NCI-H187 (cell line): ENCODE data around the gene SIGLEC15.
"Not testable (repeated sequence)": the region's sequence is repeated elsewhere in the genome, so short reads cannot be mapped to it uniquely, and the experiment has no call there.

ENCODE experiments used
- DNase-seq, 2 experiments: peaks; one replicate each; lab custom pipeline; 2025; lab: John Stamatoyannopoulos, UW

Gene SIGLEC15, protein sequence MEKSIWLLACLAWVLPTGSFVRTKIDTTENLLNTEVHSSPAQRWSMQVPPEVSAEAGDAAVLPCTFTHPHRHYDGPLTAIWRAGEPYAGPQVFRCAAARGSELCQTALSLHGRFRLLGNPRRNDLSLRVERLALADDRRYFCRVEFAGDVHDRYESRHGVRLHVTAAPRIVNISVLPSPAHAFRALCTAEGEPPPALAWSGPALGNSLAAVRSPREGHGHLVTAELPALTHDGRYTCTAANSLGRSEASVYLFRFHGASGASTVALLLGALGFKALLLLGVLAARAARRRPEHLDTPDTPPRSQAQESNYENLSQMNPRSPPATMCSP

DNA sequence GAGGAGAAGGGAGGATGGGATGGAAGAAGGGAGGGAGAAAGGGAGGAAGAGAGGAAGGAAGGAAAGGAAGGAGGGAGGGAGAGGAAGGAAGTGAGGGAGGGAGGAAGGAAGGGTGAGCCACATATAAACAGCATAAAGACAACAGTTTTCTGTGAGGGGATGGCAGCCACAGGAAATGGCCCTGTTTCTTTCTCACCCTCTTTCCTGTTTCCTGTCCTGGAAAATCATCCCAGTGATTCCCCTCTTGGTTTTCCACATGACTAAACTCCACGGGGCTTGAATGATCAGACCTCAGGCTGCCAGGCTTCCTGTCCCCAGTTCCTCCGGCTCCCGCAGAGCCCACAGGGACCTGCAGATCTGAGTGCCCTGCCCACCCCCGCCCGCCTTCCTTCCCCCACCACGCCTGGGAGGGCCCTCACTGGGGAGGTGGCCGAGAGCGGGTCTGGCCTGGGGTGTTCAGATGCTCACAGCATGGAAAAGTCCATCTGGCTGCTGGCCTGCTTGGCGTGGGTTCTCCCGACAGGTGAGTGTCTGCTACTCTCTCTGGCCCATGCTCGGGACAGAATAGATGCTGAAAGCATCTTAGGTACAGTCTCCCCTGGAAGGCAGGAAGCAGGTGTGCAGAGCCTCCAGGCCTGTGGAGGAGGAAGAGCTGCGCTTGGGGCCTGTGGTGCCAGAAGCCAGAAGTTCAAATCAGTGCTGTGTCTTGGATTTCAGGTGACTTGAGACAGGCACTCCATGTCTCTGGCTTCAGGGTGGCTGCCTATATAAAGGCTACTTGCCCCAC, at the start of gene SIGLEC15:
Gene SIGLEC15, plus strand, starts transcription at position 418 of the 787 bp plus-strand sequence. Its CDS starts 54 bp downstream, at position 472.
- no peak for DNase-seq

DNA sequence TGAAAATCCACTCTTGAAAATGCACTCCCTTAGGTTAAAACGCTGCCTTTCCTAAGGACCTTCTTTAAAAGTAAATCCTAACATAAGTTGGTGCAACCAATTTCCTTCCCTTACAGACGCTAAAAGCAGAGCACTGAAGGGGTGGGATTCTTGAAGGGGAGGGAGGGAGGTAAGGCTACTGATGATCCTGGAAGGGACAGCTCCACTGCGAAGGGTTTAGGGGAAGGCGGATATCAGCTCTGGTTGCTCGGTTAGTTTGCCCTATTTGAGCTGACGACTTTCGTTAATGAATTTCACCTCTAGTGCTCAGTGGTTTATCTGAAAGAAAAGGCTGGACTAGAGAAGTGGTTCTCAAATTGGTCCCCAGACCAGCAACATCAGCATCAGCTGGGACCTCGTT, 49.7 kb upstream of the SIGLEC15 start:
- DNase-seq = no peak

- DNase-seq = no peak
Observed at GRCh38 chr18:45777393-45777792, 48.1 kb upstream of the SIGLEC15 start.

GRCh38 chr18:45780568-45780967, 44.9 kb upstream of the SIGLEC15 start:
- no peak for DNase-seq

GRCh38 chr18:45782662-45783061, 42.8 kb upstream of the SIGLEC15 start:
- DNase-seq = no peak

- no peak for DNase-seq
Observed at GRCh38 chr18:45783097-45784075, 42.1 kb upstream of the SIGLEC15 start.

GRCh38 chr18:45785134-45785533, 40.3 kb upstream of the SIGLEC15 start:
- no peak for DNase-seq

DNA sequence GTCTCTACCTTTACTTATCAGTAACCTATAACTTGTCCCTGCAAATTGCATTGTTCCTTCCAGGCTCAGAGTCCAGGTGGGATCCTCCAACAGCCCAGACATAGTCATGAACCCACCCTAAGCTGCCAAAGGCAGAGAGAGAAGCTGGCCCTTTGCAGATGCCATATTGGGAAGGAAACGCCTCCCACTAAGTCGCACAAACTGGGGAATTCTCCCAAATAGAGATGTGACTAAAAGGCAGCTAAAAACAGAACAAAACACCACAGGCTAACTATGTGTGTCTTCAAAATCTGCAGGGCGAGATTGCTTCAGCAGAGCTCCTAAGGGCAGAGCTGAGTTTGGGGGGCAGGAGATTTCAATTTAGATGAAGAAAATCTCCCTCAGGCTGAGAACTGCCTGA, 38.5 kb upstream of the SIGLEC15 start:
- DNase-seq = no peak

- DNase-seq = no peak
Observed at GRCh38 chr18:45787346-45787745, 38.1 kb upstream of the SIGLEC15 start.

DNA sequence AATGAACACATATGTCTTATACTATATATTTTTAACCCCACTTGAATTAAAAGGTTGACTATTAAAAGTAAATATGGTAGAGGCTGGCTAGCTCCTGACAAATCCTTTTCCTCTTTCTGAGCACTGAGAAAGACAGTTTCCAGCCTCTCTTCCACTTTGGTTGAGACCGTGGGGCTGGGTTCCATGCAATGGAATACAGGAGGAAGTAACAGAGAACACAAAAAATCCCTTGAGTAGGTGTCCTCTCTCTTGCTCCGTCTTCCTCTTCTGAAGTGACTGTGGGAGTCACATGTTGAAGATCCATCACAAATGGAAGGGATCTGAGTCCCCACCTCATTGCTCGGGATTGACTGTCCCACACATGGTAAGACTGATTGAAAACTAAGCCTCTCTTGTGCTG, 36.6 kb upstream of the SIGLEC15 start:
- DNase-seq = no peak

GRCh38 chr18:45792506-45793263, 32.8 kb upstream of the SIGLEC15 start:
- DNase-seq = no peak

DNA sequence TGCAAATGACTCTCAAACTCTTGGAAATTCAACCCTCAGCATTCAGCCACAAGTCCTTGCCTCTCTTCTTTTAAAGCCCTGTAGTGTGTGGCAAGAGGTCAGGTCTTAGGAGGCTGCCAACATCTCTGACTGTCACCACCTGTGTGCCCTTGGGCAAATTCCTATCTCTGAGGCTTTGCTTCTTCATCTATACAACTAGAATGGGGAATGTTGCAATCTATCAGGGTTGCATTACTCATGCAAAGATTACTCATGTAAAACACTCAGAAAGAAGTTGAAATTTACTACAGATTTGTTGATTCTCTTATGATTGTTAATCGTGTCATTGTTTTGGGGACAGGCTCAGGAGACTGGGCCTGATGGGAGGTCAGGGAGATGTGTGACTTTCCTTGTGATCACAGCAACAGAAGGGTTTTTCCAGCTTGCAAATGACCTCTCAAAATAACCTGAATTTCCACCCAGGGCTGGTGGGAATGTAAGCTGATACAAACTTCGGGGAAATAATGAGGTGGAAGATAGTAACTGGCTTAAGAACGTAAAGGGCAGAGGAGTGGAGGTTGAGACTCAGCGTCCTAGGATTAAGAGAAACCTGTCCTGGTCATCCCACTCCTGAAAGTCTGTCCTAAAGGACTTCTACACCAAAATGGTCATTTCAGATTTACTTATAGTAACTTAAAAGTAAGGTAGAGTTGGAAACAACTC, 32.1 kb upstream of the SIGLEC15 start:
- no peak for DNase-seq

DNA sequence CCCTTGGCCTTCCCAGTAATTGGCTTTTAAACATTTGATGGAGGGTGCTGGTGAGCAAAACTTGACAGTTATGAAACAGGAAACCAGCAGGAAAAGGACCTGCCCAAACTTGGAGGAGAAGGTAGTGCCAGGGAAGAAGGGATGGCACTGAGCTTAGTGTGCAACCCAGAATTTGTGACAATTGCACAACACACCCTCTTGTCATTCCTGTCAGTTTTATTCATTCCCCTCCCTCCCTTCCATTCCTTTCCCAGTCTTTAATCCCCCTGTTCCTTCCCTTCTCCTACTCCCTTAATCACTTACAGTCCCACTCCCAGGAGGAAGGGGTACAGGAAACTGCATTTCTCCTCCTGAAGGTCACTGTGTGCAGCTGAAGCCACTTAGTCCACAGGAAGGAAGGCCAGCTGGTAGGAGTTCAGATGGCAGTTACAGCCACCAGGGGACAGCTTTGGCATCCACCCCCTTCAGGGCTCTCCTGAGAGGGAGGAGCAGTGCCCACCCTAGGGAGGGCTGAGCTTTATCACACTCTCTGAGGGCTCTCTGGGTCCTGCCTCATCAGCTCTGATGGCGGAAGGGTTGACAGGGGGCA, 24.0 kb upstream of the SIGLEC15 start:
- no peak for DNase-seq

DNA sequence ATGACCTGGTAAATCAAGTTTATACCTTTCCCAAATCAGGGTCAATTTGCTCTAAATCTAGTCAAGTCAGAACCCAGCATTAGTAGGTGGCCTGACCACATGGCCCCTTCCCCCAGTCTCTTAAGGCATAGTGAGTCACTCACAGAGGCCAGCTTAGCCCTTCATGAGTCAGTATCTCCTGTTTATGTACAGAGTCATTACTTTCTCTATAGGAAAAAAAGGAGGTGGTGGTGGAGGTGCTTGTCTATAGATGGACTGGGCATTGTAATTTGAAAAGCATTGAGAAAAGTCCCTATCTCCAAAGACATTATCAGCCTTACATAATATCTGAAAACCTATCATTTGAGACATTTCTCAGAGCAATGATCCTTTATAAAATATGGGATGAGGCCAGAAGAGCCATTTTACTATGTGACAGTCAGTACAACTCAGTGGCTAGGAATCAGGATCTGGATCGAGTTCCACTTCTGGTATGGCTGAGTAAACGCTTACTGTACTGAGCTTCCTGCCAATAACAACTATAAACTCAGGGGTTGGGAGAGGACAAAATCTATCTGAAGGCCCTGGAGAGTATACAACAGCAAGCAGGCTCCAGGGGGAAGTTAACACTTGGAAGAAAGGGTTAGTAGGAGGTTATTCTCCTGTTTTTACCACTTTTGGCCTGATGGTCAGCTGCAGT, 22.5 kb upstream of the SIGLEC15 start:
- no peak for DNase-seq

GRCh38 chr18:45805551-45805950, 19.9 kb upstream of the SIGLEC15 start:
- DNase-seq = no peak

GRCh38 chr18:45806226-45806625, 19.2 kb upstream of the SIGLEC15 start:
- DNase-seq = no peak

- peak in 1 of 2 experiments; percentile 8 for DNase-seq
Observed at GRCh38 chr18:45807144-45807543, 18.3 kb upstream of the SIGLEC15 start.

GRCh38 chr18:45814733-45815132, 10.7 kb upstream of the SIGLEC15 start:
- not testable (repeated sequence) for DNase-seq

DNA sequence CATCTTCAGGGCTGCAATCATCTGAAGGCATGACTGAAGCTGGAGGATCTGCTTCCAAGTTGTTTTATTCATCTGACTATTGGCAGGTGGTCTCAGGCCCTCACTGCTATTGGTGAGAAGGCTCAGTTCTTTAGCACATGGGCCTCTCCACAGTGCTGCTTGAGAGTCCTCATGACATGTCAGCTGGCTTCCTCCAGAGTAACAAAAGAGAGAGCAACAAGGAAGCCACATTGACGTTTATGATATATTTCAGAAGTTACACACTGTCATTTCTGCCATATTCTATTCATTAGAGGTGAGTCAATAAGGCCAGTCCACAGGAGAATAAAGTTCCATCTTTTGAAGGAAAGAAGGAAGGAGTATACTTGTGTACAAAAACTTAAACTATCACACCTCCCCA, 7.9 kb upstream of the SIGLEC15 start:
- no peak for DNase-seq

GRCh38 chr18:45818765-45819164, 6.7 kb upstream of the SIGLEC15 start:
- DNase-seq = not testable (repeated sequence)
